ENCODE results near the gene ASPG.

DNA sequence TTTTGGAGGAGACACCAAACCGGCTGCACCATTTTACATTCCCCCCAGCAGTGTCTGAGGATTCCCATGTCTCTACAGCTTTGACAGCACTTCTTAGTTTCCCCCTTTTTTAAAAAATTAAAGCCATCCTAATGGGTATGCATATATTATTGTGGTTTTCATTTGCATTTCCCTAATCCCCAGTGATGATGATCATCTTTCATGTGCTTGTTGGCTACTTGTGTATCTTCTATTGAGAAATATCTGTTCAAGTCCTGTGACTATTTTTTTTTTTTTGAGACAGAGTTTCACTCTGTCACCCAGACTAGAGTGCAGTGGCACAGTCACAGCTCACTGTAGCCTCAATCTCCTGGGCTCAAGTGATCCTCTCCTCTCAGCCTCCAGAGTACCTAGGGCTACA is 23.2 kb upstream of the ASPG start:
- TF ChIP-seq, protein P1, sequence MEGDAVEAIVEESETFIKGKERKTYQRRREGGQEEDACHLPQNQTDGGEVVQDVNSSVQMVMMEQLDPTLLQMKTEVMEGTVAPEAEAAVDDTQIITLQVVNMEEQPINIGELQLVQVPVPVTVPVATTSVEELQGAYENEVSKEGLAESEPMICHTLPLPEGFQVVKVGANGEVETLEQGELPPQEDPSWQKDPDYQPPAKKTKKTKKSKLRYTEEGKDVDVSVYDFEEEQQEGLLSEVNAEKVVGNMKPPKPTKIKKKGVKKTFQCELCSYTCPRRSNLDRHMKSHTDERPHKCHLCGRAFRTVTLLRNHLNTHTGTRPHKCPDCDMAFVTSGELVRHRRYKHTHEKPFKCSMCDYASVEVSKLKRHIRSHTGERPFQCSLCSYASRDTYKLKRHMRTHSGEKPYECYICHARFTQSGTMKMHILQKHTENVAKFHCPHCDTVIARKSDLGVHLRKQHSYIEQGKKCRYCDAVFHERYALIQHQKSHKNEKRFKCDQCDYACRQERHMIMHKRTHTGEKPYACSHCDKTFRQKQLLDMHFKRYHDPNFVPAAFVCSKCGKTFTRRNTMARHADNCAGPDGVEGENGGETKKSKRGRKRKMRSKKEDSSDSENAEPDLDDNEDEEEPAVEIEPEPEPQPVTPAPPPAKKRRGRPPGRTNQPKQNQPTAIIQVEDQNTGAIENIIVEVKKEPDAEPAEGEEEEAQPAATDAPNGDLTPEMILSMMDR (tag by site-specific recombination; IDR thresholded peaks at IDR 0.05), result no peak
- TF ChIP-seq SP2 (tag by site-specific recombination; IDR thresholded peaks at IDR 0.05) (no peak), ZNF274 (IDR thresholded peaks at IDR 0.05; ENCODE audit: low read length) (no peak), ZNF274 (tag by site-specific recombination; IDR thresholded peaks at IDR 0.05; ENCODE audit: borderline replicate concordance) (no peak), ZBTB21 (tag by site-specific recombination; IDR thresholded peaks at IDR 0.05) (no peak)
- TF ChIP-seq, protein P2, sequence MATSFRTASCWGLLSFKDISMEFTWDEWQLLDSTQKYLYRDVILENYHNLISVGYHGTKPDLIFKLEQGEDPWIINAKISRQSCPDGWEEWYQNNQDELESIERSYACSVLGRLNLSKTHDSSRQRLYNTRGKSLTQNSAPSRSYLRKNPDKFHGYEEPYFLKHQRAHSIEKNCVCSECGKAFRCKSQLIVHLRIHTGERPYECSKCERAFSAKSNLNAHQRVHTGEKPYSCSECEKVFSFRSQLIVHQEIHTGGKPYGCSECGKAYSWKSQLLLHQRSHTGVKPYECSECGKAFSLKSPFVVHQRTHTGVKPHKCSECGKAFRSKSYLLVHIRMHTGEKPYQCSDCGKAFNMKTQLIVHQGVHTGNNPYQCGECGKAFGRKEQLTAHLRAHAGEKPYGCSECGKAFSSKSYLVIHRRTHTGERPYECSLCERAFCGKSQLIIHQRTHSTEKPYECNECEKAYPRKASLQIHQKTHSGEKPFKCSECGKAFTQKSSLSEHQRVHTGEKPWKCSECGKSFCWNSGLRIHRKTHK (tag by site-specific recombination; IDR thresholded peaks at IDR 0.05), result no peak
- TF ChIP-seq, protein P3, sequence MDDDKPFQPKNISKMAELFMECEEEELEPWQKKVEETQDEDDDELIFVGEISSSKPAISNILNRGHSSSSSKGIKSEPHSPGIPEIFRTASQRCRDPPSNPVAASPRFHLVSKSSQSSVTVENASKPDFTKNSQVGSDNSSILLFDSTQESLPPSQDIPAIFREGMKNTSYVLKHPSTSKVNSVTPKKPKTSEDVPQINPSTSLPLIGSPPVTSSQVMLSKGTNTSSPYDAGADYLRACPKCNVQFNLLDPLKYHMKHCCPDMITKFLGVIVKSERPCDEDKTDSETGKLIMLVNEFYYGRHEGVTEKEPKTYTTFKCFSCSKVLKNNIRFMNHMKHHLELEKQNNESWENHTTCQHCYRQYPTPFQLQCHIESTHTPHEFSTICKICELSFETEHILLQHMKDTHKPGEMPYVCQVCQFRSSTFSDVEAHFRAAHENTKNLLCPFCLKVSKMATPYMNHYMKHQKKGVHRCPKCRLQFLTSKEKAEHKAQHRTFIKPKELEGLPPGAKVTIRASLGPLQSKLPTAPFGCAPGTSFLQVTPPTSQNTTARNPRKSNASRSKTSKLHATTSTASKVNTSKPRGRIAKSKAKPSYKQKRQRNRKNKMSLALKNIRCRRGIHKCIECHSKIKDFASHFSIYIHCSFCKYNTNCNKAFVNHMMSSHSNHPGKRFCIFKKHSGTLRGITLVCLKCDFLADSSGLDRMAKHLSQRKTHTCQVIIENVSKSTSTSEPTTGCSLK (tag by site-specific recombination; IDR thresholded peaks at IDR 0.05), result no peak

All from HEK293 (cell line).